Neural cell (in vitro differentiated cells): Measurements from ENCODE around the gene CCNQ. TPM values are rescaled to one million over a fixed set of nuclear protein-coding genes. Genes with fewer than 3 reads are reported as not detected.

ENCODE experiments used
- H2AFZ ChIP-seq: fragments of 200-600, 300-800 bp; sonication (generic), shearing (Covaris generic); 2 replicates; pipeline ENCODE4 v1.6.0; 2014; ENCODE audit warnings: low read depth, mild to moderate bottlenecking, antibody characterized with exemption, low read length, moderate library complexity
- H3F3A ChIP-seq: fragments of 200-600 bp; shearing (Covaris generic); 2 replicates; pipeline ENCODE4 v1.6.1; 2016; ENCODE audit warnings: mild to moderate bottlenecking, moderate library complexity, mixed read lengths, antibody characterized with exemption, low read length; ENCODE audit not compliant: insufficient read depth, poor library complexity, severe bottlenecking
- H3K27ac ChIP-seq: fragments of 200-600, 300-800 bp; sonication (generic), shearing (Covaris generic); 2 replicates; pipeline ENCODE4 v1.5.1; 2014; ENCODE audit warnings: mild to moderate bottlenecking, low read length, moderate library complexity
- H3K27me3 ChIP-seq: fragments of 300-800, 200-600 bp; sonication (generic), shearing (Covaris generic); 2 replicates; pipeline ENCODE4 v1.6.0; 2014; ENCODE audit warnings: mild to moderate bottlenecking, low read depth, low read length, moderate library complexity; ENCODE audit not compliant: insufficient read depth
- H3K36me3 ChIP-seq: fragments of 300-800, 200-600 bp; sonication (generic), shearing (Covaris generic); 2 replicates; pipeline ENCODE4 v1.5.1; 2014; ENCODE audit warnings: mild to moderate bottlenecking, antibody characterized with exemption, low read length, moderate library complexity; ENCODE audit not compliant: insufficient read depth
- H3K4me2 ChIP-seq: fragments of 300-800, 200-600 bp; sonication (generic), shearing (Covaris generic); 2 replicates; pipeline ENCODE4 v1.6.0; 2014; ENCODE audit warnings: mild to moderate bottlenecking, low read length
- H3K4me3 ChIP-seq: fragments of 300-800, 200-600 bp; sonication (generic), shearing (Covaris generic); 2 replicates; pipeline ENCODE4 v1.5.1; 2014; ENCODE audit warnings: mild to moderate bottlenecking, low read length, moderate library complexity
- H3K79me2 ChIP-seq: fragments of 200-600 bp; shearing (Covaris generic); replicated peaks from 2 replicates; pipeline ENCODE4 v1.6.0; 2014; ENCODE audit warnings: mild to moderate bottlenecking, low read length, moderate library complexity; ENCODE audit not compliant: insufficient read depth
- H3K9ac ChIP-seq: fragments of 300-800, 200-600 bp; sonication (generic), shearing (Covaris generic); 2 replicates; pipeline ENCODE4 v1.6.1; 2016; ENCODE audit warnings: mild to moderate bottlenecking, low read length, mixed read lengths
- H3K9me2 ChIP-seq: fragments of 200-600 bp; shearing (Covaris generic); 2 replicates; pipeline ENCODE4 v1.6.1; 2016; ENCODE audit warnings: mild to moderate bottlenecking, low read length, mixed read lengths; ENCODE audit not compliant: insufficient read depth
- H3K9me3 ChIP-seq: fragments of 200-600, 300-800 bp; sonication (generic), shearing (Covaris generic); 2 replicates; pipeline ENCODE4 v1.6.1; 2016; ENCODE audit warnings: mild to moderate bottlenecking, mixed run types, low read length, moderate library complexity, mixed read lengths
- H4K20me1 ChIP-seq: fragments of 200-600 bp; shearing (Covaris generic); 2 replicates; pipeline ENCODE4 v1.6.1; 2016; ENCODE audit warnings: mild to moderate bottlenecking, mixed run types; ENCODE audit not compliant: insufficient read depth
- EP300 ChIP-seq: fragments of 450-650 bp; conservative IDR thresholded peaks from 2 replicates; pipeline ENCODE4 v1.6.1; 2014; ENCODE audit warnings: antibody characterized with exemption, mild to moderate bottlenecking, moderate library complexity; ENCODE audit not compliant: poor library complexity, severe bottlenecking
- EZH2 ChIP-seq: fragments of 200-600, 300-800 bp; shearing (Covaris generic), sonication (generic); IDR thresholded peaks from 2 replicates; pipeline ENCODE4 v1.6.1; 2014; ENCODE audit warnings: antibody characterized with exemption, low read length, borderline replicate concordance, mild to moderate bottlenecking; ENCODE audit not compliant: insufficient read depth, poor library complexity, severe bottlenecking
- MXI1 ChIP-seq: fragments of 450-650 bp; conservative IDR thresholded peaks from 2 replicates; pipeline ENCODE4 v1.6.1; 2014; ENCODE audit warnings: antibody characterized with exemption, mild to moderate bottlenecking; ENCODE audit not compliant: poor library complexity, severe bottlenecking
- POLR2AphosphoS5 ChIP-seq: IDR thresholded peaks from 2 replicates; pipeline ENCODE4 v1.6.1; 2012
- RAD21 ChIP-seq: fragments of 450-650 bp; conservative IDR thresholded peaks from 2 replicates; pipeline ENCODE4 v1.6.1; 2014; ENCODE audit warnings: antibody characterized with exemption, mild to moderate bottlenecking, moderate library complexity
- SMC3 ChIP-seq: fragments of 450-650 bp; conservative IDR thresholded peaks from 2 replicates; pipeline ENCODE4 v1.6.1; 2014; ENCODE audit warnings: antibody characterized with exemption, mild to moderate bottlenecking, moderate library complexity; ENCODE audit not compliant: poor library complexity
- TAF1 ChIP-seq: IDR thresholded peaks from 2 replicates; pipeline ENCODE4 v1.6.1; 2012; ENCODE audit warnings: low read depth
- polyA plus RNA-seq: library from polyadenylated mRNA; depleted of rRNA; stranded (reverse); fragments of >200 nt; gene quantifications from 2 replicates; pipeline ENCODE4 v1.2.3, GENCODE V29; 2014
- TF ChIP-seq, protein P1 (sequence below): fragments of 450-650 bp; IDR thresholded peaks from 2 replicates; pipeline ENCODE4 v1.5.1; 2014; ENCODE audit warnings: antibody characterized with exemption, mild to moderate bottlenecking, moderate library complexity; ENCODE audit not compliant: poor library complexity, severe bottlenecking
- TF ChIP-seq, protein P2 (sequence below): IDR thresholded peaks from 2 replicates; pipeline ENCODE4 v1.6.1; 2012; ENCODE audit warnings: borderline replicate concordance

CCNQ gene
- polyA plus RNA-seq, 1 donor from 2014 or later: 61.2 TPM

- Histone ChIP-seq H3K36me3 (no peaks in the 10 kb centered on the region), H3K4me2 (no peak overlapping the region), H3K79me2 (no peaks in the 10 kb centered on the region), H3K9ac (no peak overlapping the region), H3F3A (no peaks in the 10 kb centered on the region), H3K9me2 (no peaks in the 10 kb centered on the region), H2AFZ (no peak overlapping the region), H3K27me3 (no peaks in the 10 kb centered on the region), H4K20me1 (no peaks in the 10 kb centered on the region), H3K27ac (no peak overlapping the region), H3K9me3 (no peaks in the 10 kb centered on the region), H3K4me3 (no peak overlapping the region)
- TF ChIP-seq, protein P1, sequence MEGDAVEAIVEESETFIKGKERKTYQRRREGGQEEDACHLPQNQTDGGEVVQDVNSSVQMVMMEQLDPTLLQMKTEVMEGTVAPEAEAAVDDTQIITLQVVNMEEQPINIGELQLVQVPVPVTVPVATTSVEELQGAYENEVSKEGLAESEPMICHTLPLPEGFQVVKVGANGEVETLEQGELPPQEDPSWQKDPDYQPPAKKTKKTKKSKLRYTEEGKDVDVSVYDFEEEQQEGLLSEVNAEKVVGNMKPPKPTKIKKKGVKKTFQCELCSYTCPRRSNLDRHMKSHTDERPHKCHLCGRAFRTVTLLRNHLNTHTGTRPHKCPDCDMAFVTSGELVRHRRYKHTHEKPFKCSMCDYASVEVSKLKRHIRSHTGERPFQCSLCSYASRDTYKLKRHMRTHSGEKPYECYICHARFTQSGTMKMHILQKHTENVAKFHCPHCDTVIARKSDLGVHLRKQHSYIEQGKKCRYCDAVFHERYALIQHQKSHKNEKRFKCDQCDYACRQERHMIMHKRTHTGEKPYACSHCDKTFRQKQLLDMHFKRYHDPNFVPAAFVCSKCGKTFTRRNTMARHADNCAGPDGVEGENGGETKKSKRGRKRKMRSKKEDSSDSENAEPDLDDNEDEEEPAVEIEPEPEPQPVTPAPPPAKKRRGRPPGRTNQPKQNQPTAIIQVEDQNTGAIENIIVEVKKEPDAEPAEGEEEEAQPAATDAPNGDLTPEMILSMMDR: no peak
- TF ChIP-seq SMC3 (no peak), MXI1 (no peak), TAF1 (no peak), EP300 (no peak), POLR2AphosphoS5 (no peak), EZH2 (no peak), RAD21 (no peak)
- TF ChIP-seq, protein P2, sequence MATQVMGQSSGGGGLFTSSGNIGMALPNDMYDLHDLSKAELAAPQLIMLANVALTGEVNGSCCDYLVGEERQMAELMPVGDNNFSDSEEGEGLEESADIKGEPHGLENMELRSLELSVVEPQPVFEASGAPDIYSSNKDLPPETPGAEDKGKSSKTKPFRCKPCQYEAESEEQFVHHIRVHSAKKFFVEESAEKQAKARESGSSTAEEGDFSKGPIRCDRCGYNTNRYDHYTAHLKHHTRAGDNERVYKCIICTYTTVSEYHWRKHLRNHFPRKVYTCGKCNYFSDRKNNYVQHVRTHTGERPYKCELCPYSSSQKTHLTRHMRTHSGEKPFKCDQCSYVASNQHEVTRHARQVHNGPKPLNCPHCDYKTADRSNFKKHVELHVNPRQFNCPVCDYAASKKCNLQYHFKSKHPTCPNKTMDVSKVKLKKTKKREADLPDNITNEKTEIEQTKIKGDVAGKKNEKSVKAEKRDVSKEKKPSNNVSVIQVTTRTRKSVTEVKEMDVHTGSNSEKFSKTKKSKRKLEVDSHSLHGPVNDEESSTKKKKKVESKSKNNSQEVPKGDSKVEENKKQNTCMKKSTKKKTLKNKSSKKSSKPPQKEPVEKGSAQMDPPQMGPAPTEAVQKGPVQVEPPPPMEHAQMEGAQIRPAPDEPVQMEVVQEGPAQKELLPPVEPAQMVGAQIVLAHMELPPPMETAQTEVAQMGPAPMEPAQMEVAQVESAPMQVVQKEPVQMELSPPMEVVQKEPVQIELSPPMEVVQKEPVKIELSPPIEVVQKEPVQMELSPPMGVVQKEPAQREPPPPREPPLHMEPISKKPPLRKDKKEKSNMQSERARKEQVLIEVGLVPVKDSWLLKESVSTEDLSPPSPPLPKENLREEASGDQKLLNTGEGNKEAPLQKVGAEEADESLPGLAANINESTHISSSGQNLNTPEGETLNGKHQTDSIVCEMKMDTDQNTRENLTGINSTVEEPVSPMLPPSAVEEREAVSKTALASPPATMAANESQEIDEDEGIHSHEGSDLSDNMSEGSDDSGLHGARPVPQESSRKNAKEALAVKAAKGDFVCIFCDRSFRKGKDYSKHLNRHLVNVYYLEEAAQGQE: no peak
These were observed 34.8 kb upstream of the CCNQ start for GRCh38 chrX:153633607-153634180.

GRCh38 chrX:153633048-153633447, 34.1 kb upstream of the CCNQ start:
- no peaks in the 10 kb centered on the region for H3K9me3 ChIP-seq

More at GRCh38 chrX:153633048-153633447, 34.1 kb upstream of the CCNQ start:
- H3K79me2 ChIP-seq: no peaks in the 10 kb centered on the region
- no peaks in the 10 kb centered on the region for H4K20me1 ChIP-seq
- H3K36me3 ChIP-seq: no peaks in the 10 kb centered on the region
- H3K27me3 ChIP-seq: no peaks in the 10 kb centered on the region
- H3F3A ChIP-seq: no peaks in the 10 kb centered on the region
- no peak overlapping the region for H3K27ac ChIP-seq
- TF ChIP-seq SMC3: no peak
- no peak for TF ChIP-seq EP300
- no peak for TF ChIP-seq EZH2
- TF ChIP-seq, protein P2: no peak
- TF ChIP-seq, protein P1: no peak
- no peak for TF ChIP-seq POLR2AphosphoS5
- TF ChIP-seq TAF1: no peak
- H2AFZ ChIP-seq: no peak overlapping the region
- H3K4me2 ChIP-seq: no peak overlapping the region
- H3K9me2 ChIP-seq: no peaks in the 10 kb centered on the region
- H3K4me3 ChIP-seq: no peak overlapping the region
- H3K9ac ChIP-seq: no peak overlapping the region
